Breast epithelium (tissue), 3 donors: ENCODE data around the gene DMD.

Experiments used
- CTCF ChIP-seq, 3 donors: fragments of 450-650 bp; IDR thresholded peaks; one replicate each; pipeline ENCODE4 v1.5.1; 2016 to 2017; ENCODE audit warnings: antibody characterized with exemption in 3 of 3, mild to moderate bottlenecking in 3 of 3, moderate library complexity in 3 of 3
- POLR2A ChIP-seq: fragments of 450-650 bp; IDR thresholded peaks from one replicate; pipeline ENCODE4 v1.6.1; 2016; ENCODE audit warnings: antibody characterized with exemption, mild to moderate bottlenecking, moderate library complexity

GRCh38 chrX:33204889-33205288, 6.5 kb downstream of the DMD start:
- TF ChIP-seq CTCF (IDR thresholded peaks at IDR 0.05): no peak
- TF ChIP-seq POLR2A: no peak
